HCT116 (cell line): ENCODE data around the gene FAM83G. TPM values are rescaled to one million over a fixed set of nuclear protein-coding genes. Genes with fewer than 3 reads are reported as not detected.

ENCODE experiments used
- ATAC-seq: fragments of 200-7000 bp; cut with Tn5 transposase; 2 replicates; pipeline ENCODE4 v1.9.1; 2020; ENCODE audit warnings: mild to moderate bottlenecking, moderate library complexity
- BruUV-seq: library from RNA; stranded (reverse); fragments of 400-500 nt; replicated peaks from 2 replicates; lab custom pipeline; 2021; lab: Mats Ljungman, UMichigan
- CTCF ChIA-PET: fragments of 300-600 bp; sonication (Branson Sonifier 250); formaldehyde crosslinking; loops from one replicate; lab custom pipeline; 2021; ENCODE audit warnings: antibody characterized with exemption; lab: Charles Lee
- POLR2A ChIA-PET: fragments of 300-600, 350-600 bp; sonication (Branson Sonifier 250); formaldehyde crosslinking; loops from one replicate; lab custom pipeline; 2021; ENCODE audit warnings: antibody characterized with exemption; lab: Charles Lee
- RAD21 ChIA-PET, 2 experiments: fragments of 300-600 bp; sonication (Branson Sonifier 250); formaldehyde crosslinking; loops; one replicate each; lab custom pipeline; 2023; ENCODE audit warnings: low total read pairs in 2 of 2; ENCODE audit not compliant: uncharacterized antibody in 2 of 2, unreplicated experiment in 2 of 2, low non-redundant PET in 1 of 2; lab: Charles Lee
- DNase-seq: peaks from one replicate; pipeline ENCODE4 v3.0.0-alpha.2; 2010; ENCODE audit warnings: low read depth, low spot score
- H2AFZ ChIP-seq: fragments of 200-600 bp; shearing (Covaris generic), sonication (generic); 2 replicates; pipeline ENCODE4 v1.6.1; 2017; ENCODE audit warnings: low read depth, mixed run types, mixed read lengths, antibody characterized with exemption, low read length; ENCODE audit not compliant: poor library complexity, severe bottlenecking
- H3K27ac ChIP-seq: 2 replicates; pipeline ENCODE4 v1.5.1; 2012; ENCODE audit warnings: low read depth, low read length
- H3K27me3 ChIP-seq: fragments of 200-600 bp; sonication (generic); 2 replicates; pipeline ENCODE4 v1.6.1; 2016; ENCODE audit warnings: mixed run types, low read length, mixed read lengths; ENCODE audit not compliant: insufficient read depth
- H3K36me3 ChIP-seq, 2 experiments: fragments of 200-500 bp in 1 of 2; fragments of 200-600 bp in 1 of 2; sonication (Bioruptor generic) in 1 of 2; sonication (generic) in 1 of 2; 2 replicates each; pipeline versions ENCODE4 v1.5.1 to v1.6.1; 2014 to 2016; ENCODE audit warnings: low read length in 2 of 2, inconsistent platforms in 1 of 2, mixed read lengths in 1 of 2, mixed run types in 1 of 2; ENCODE audit not compliant: insufficient read depth in 2 of 2, control insufficient read depth in 1 of 2
- H3K4me1 ChIP-seq, 2 experiments: fragments of 200-600 bp in 1 of 2; sonication (generic) in 1 of 2; 2 replicates each; pipeline versions ENCODE4 v1.5.1 to v1.6.1; 2012 to 2017; ENCODE audit warnings: low read length in 2 of 2, inconsistent platforms in 1 of 2, mild to moderate bottlenecking in 1 of 2, mixed read lengths in 1 of 2, mixed run types in 1 of 2, moderate library complexity in 1 of 2; ENCODE audit not compliant: insufficient read depth in 2 of 2, control insufficient read depth in 1 of 2
- H3K4me2 ChIP-seq: fragments of 200-600 bp; sonication (generic); 2 replicates; pipeline ENCODE4 v1.6.1; 2017; ENCODE audit warnings: mixed run types, low read length, mixed read lengths
- H3K4me3 ChIP-seq, 2 experiments: fragments of 200-600 bp in 1 of 2; sonication (generic) in 1 of 2; replicated peaks in 1 of 2; 2 replicates each; pipeline ENCODE4 v1.5.1; 2011 to 2016; ENCODE audit warnings: low read length in 2 of 2, control low read depth in 1 of 2, low read depth in 1 of 2, mild to moderate bottlenecking in 1 of 2, mixed read lengths in 1 of 2, mixed run types in 1 of 2
- H3K79me2 ChIP-seq: fragments of 200-600 bp; sonication (generic); 2 replicates; pipeline ENCODE4 v1.6.1; 2017; ENCODE audit warnings: mild to moderate bottlenecking, mixed run types, low read length, moderate library complexity, mixed read lengths; ENCODE audit not compliant: insufficient read depth
- H3K9ac ChIP-seq: fragments of 200-600 bp; sonication (generic); 2 replicates; pipeline ENCODE4 v1.6.1; 2016; ENCODE audit warnings: low read length, mixed read lengths
- H3K9me2 ChIP-seq: fragments of 200-600 bp; sonication (generic), shearing (Covaris generic); 2 replicates; pipeline ENCODE4 v1.6.1; 2017; ENCODE audit warnings: mixed run types, mild to moderate bottlenecking, moderate library complexity; ENCODE audit not compliant: insufficient read depth
- H3K9me3 ChIP-seq, 2 experiments: fragments of 200-500 bp in 1 of 2; fragments of 200-600 bp in 1 of 2; sonication (Bioruptor generic) in 1 of 2; sonication (generic) in 1 of 2; 2 replicates each; pipeline ENCODE4 v1.6.1; 2014 to 2017; ENCODE audit warnings: low read length in 2 of 2, mixed read lengths in 2 of 2, inconsistent platforms in 1 of 2, low read depth in 1 of 2, mild to moderate bottlenecking in 1 of 2, mixed run types in 1 of 2, moderate library complexity in 1 of 2; ENCODE audit not compliant: control insufficient read depth in 1 of 2, insufficient read depth in 1 of 2
- H4K20me1 ChIP-seq: fragments of 200-600 bp; sonication (generic), shearing (Covaris generic); 2 replicates; pipeline ENCODE4 v1.6.1; 2017; ENCODE audit warnings: mixed run types, mild to moderate bottlenecking, moderate library complexity; ENCODE audit not compliant: insufficient read depth
- ATF3 ChIP-seq: IDR thresholded peaks from 2 replicates; pipeline ENCODE4 v1.6.1; 2012
- CBX3 ChIP-seq: IDR thresholded peaks from 2 replicates; pipeline ENCODE4 v1.6.1; 2012; ENCODE audit warnings: low read depth
- CEBPB ChIP-seq: IDR thresholded peaks from 2 replicates; pipeline ENCODE4 v1.6.1; 2012; ENCODE audit warnings: low read depth
- EGR1 ChIP-seq: IDR thresholded peaks from 2 replicates; pipeline ENCODE4 v1.6.1; 2012; ENCODE audit warnings: low read depth
- ELF1 ChIP-seq: IDR thresholded peaks from 2 replicates; pipeline ENCODE4 v1.6.1; 2012; ENCODE audit warnings: low read depth, borderline replicate concordance
- EZH2 ChIP-seq: fragments of 200-600 bp; sonication (generic); IDR thresholded peaks from 2 replicates; pipeline ENCODE4 v1.6.1; 2017; ENCODE audit warnings: antibody characterized with exemption, mixed run types
- EZH2phosphoT487 ChIP-seq: fragments of 200-600 bp; IDR thresholded peaks from 2 replicates; pipeline ENCODE4 v1.6.1; 2018; ENCODE audit warnings: antibody characterized with exemption, borderline replicate concordance
- POLR2AphosphoS5 ChIP-seq: IDR thresholded peaks from 2 replicates; pipeline ENCODE4 v1.6.1; 2011; ENCODE audit warnings: mild to moderate bottlenecking, low read depth, low read length, moderate library complexity
- RAD21 ChIP-seq: IDR thresholded peaks from 2 replicates; pipeline ENCODE4 v1.6.1; 2012; ENCODE audit warnings: low read depth, mild to moderate bottlenecking
- SIN3A ChIP-seq: IDR thresholded peaks from 2 replicates; pipeline ENCODE4 v1.6.1; 2012; ENCODE audit warnings: low read depth
- SP1 ChIP-seq: IDR thresholded peaks from 2 replicates; pipeline ENCODE4 v1.6.1; 2012; ENCODE audit warnings: low read depth
- YY1 ChIP-seq: IDR thresholded peaks from 2 replicates; pipeline ENCODE4 v1.6.1; 2011; ENCODE audit warnings: low read length, low read depth, moderate library complexity, mild to moderate bottlenecking; ENCODE audit not compliant: insufficient replicate concordance; ENCODE audit errors: extremely low read depth
- ZFX ChIP-seq: fragments of 450-650 bp; IDR thresholded peaks from 2 replicates; pipeline ENCODE4 v1.6.1; 2017
- intact Hi-C: fragments of 100-400 bp; cut with micrococcal nuclease; formaldehyde crosslinking; loops from 2 replicates; pipeline ENCODE4 v1.10.0; 2022
- total RNA-seq: library from RNA; stranded (reverse); gene quantifications from one replicate; pipeline ENCODE4 v1.2.1, GENCODE V29; 2021; ENCODE audit not compliant: unreplicated experiment

Gene FAM83G
- total RNA-seq, 1 experiment from 2014 or later: 33.9 TPM

GRCh38 chr17:19014628-19015215, 10.2 kb upstream of the FAM83G start:
- Histone ChIP-seq H3K27me3 (no peaks in the 10 kb centered on the region), H3K9me3 (no peaks in the 10 kb centered on the region), H3K4me3 (no peak overlapping the region), H3K4me1 (peaks cover 4 to 19% of the 10 kb centered on the region in 2 experiments; a peak in 3 of 4 replicates), H3K79me2 (no peaks in the 10 kb centered on the region), H3K36me3 (no peaks in the 10 kb centered on the region), H3K27ac (no peak overlapping the region), H3K9ac (no peak overlapping the region), H3K4me2 (no peak overlapping the region), H2AFZ (no peak overlapping the region), H4K20me1 (no peaks in the 10 kb centered on the region), H3K9me2 (no peaks in the 10 kb centered on the region)
- BruUV-seq: no TSS peak
- intact Hi-C loops: no loop called here
- TF ChIP-seq CEBPB (no peak), YY1 (no peak), EGR1 (no peak), ATF3 (no peak), SIN3A (no peak), SP1 (no peak)
- DNase-seq: no peak
- ATAC-seq: no peak
- POLR2A ChIA-PET: no interaction called here
- CTCF ChIA-PET: no interaction called here
- RAD21 ChIA-PET: no interaction called here

- Histone ChIP-seq H4K20me1 (no peaks in the 10 kb centered on the region), H3K4me2 (no peak overlapping the region), H3K27ac (no peak overlapping the region), H3K36me3 (no peaks in the 10 kb centered on the region), H3K9ac (no peak overlapping the region), H3K4me1 (peaks cover 4 to 19% of the 10 kb centered on the region in 2 experiments; a peak in 3 of 4 replicates), H2AFZ (no peak overlapping the region), H3K9me2 (no peaks in the 10 kb centered on the region), H3K9me3 (no peaks in the 10 kb centered on the region), H3K4me3 (no peak overlapping the region), H3K27me3 (no peaks in the 10 kb centered on the region), H3K79me2 (no peaks in the 10 kb centered on the region)
- POLR2A ChIA-PET: no interaction called here
- intact Hi-C loops: no loop called here
- RAD21 ChIA-PET: no interaction called here
- BruUV-seq: no TSS peak
- no peak for DNase-seq
- ATAC-seq: no peak
- CTCF ChIA-PET: no interaction called here
- TF ChIP-seq EGR1 (no peak), CBX3 (no peak), ATF3 (no peak), RAD21 (no peak), ZFX (no peak), EZH2 (no peak), ELF1 (no peak), POLR2AphosphoS5 (no peak), EZH2phosphoT487 (no peak)
- TF ChIP-seq, all 23 proteins: peak for 0
These were observed 9.5 kb upstream of the FAM83G start for GRCh38 chr17:19013806-19014627.
